Superior temporal gyrus (tissue), 1 donor: Measurements from ENCODE around the gene WSCD2.

ENCODE experiments used
- DNase-seq: peaks from one replicate; pipeline ENCODE4 v3.0.0-alpha.2; 2016; ENCODE audit errors: extremely low spot score

The WSCD2 gene

GRCh38 chr12:108235197-108235984 is 106.3 kb downstream of the WSCD2 start:
- no peak for DNase-seq

GRCh38 chr12:108235985-108236263 is 106.8 kb downstream of the WSCD2 start:
- DNase-seq = no peak

- DNase-seq = no peak
These were observed 107.3 kb downstream of the WSCD2 start for GRCh38 chr12:108236366-108236765.

GRCh38 chr12:108237272-108237671 is 108.2 kb downstream of the WSCD2 start:
- no peak for DNase-seq

GRCh38 chr12:108238474-108238873 is 109.4 kb downstream of the WSCD2 start:
- no peak for DNase-seq

GRCh38 chr12:108239378-108239777 is 110.3 kb downstream of the WSCD2 start:
- DNase-seq = no peak

GRCh38 chr12:108240027-108240785 is 111.1 kb downstream of the WSCD2 start:
- no peak for DNase-seq

GRCh38 chr12:108240928-108241327 is 111.8 kb downstream of the WSCD2 start:
- no peak for DNase-seq

GRCh38 chr12:108241986-108242703 is 113.1 kb downstream of the WSCD2 start:
- no peak for DNase-seq

GRCh38 chr12:108247130-108247529 is 118.0 kb downstream of the WSCD2 start:
- no peak for DNase-seq

- no peak for DNase-seq
These were observed 118.9 kb downstream of the WSCD2 start for GRCh38 chr12:108248011-108248410.

GRCh38 chr12:108252523-108252922 is 123.4 kb downstream of the WSCD2 start:
- DNase-seq = no peak

GRCh38 chr12:108253540-108253939 is 124.5 kb downstream of the WSCD2 start:
- DNase-seq = peak; percentile 47

- no peak for DNase-seq
These were observed 124.9 kb downstream of the WSCD2 start for GRCh38 chr12:108254030-108254429.

- DNase-seq = peak; percentile 18
These were observed 125.6 kb downstream of the WSCD2 start for GRCh38 chr12:108254517-108255251.

GRCh38 chr12:108255252-108255602 is 126.1 kb downstream of the WSCD2 start:
- no peak for DNase-seq

GRCh38 chr12:108257004-108257403 is 127.9 kb downstream of the WSCD2 start:
- DNase-seq = no peak

- DNase-seq = no peak
These were observed 128.6 kb downstream of the WSCD2 start for GRCh38 chr12:108257610-108258106.

- DNase-seq = no peak
These were observed 131.0 kb downstream of the WSCD2 start for GRCh38 chr12:108260039-108260438.

- DNase-seq = no peak
These were observed 131.9 kb downstream of the WSCD2 start for GRCh38 chr12:108260969-108261368.

GRCh38 chr12:108265505-108265904 is 136.4 kb downstream of the WSCD2 start:
- DNase-seq = no peak

GRCh38 chr12:108266131-108266530 is 137.0 kb downstream of the WSCD2 start:
- DNase-seq = no peak
